SK-N-SH (cell line): ENCODE results near the gene KRTAP12-1.

ENCODE experiments used
- ELF1 ChIP-seq: IDR thresholded peaks from 2 replicates; pipeline ENCODE4 v1.4.0; 2012
- FOXM1 ChIP-seq: IDR thresholded peaks from 2 replicates; pipeline ENCODE4 v1.4.0; 2012; ENCODE audit warnings: low read depth, mild to moderate bottlenecking
- MXI1 ChIP-seq: IDR thresholded peaks from 2 replicates; pipeline ENCODE4 v1.6.1; 2012; ENCODE audit warnings: mild to moderate bottlenecking, low read depth, low read length, improper control_type of control experiment
- POLR2AphosphoS5 ChIP-seq: IDR thresholded peaks from 2 replicates; pipeline ENCODE4 v1.6.1; 2012; ENCODE audit warnings: low read depth, low read length
- RAD21 ChIP-seq: IDR thresholded peaks from 2 replicates; pipeline ENCODE4 v1.6.1; 2012; ENCODE audit warnings: mild to moderate bottlenecking, low read length
- RCOR1 ChIP-seq: fragments of 150-350 bp; IDR thresholded peaks from 2 replicates; pipeline ENCODE4 v1.6.1; 2017; ENCODE audit warnings: antibody characterized with exemption, low read length
- TAF1 ChIP-seq: IDR thresholded peaks from 2 replicates; pipeline ENCODE4 v1.6.1; 2012; ENCODE audit warnings: low read depth, mild to moderate bottlenecking, low read length, moderate library complexity, borderline replicate concordance
- TCF12 ChIP-seq: IDR thresholded peaks from 2 replicates; pipeline ENCODE4 v1.4.0; 2012
- USF1 ChIP-seq: IDR thresholded peaks from 2 replicates; pipeline ENCODE4 v1.4.0; 2012; ENCODE audit warnings: low read depth, borderline replicate concordance
- ZBTB33 ChIP-seq: IDR thresholded peaks from 2 replicates; pipeline ENCODE4 v1.4.0; 2012; ENCODE audit warnings: low read depth, borderline replicate concordance
- TF ChIP-seq, protein P1 (sequence below): fragments of 200-600 bp; sonication (generic); IDR thresholded peaks from 2 replicates; pipeline ENCODE4 v1.6.1; 2017; ENCODE audit warnings: antibody characterized with exemption, mild to moderate bottlenecking, moderate library complexity
- TF ChIP-seq, protein P2 (sequence below): IDR thresholded peaks from 2 replicates; pipeline ENCODE4 v1.4.0; 2012; ENCODE audit warnings: low read depth
- TF ChIP-seq, protein P3 (sequence below): fragments of 150-350 bp; IDR thresholded peaks from 2 replicates; pipeline ENCODE4 v1.6.1; 2016; ENCODE audit warnings: mild to moderate bottlenecking, low read depth, low read length
- TF ChIP-seq, protein P4 (sequence below): IDR thresholded peaks from 2 replicates; pipeline ENCODE4 v1.6.1; 2012; ENCODE audit warnings: mild to moderate bottlenecking, low read depth, low read length, moderate library complexity

DNA sequence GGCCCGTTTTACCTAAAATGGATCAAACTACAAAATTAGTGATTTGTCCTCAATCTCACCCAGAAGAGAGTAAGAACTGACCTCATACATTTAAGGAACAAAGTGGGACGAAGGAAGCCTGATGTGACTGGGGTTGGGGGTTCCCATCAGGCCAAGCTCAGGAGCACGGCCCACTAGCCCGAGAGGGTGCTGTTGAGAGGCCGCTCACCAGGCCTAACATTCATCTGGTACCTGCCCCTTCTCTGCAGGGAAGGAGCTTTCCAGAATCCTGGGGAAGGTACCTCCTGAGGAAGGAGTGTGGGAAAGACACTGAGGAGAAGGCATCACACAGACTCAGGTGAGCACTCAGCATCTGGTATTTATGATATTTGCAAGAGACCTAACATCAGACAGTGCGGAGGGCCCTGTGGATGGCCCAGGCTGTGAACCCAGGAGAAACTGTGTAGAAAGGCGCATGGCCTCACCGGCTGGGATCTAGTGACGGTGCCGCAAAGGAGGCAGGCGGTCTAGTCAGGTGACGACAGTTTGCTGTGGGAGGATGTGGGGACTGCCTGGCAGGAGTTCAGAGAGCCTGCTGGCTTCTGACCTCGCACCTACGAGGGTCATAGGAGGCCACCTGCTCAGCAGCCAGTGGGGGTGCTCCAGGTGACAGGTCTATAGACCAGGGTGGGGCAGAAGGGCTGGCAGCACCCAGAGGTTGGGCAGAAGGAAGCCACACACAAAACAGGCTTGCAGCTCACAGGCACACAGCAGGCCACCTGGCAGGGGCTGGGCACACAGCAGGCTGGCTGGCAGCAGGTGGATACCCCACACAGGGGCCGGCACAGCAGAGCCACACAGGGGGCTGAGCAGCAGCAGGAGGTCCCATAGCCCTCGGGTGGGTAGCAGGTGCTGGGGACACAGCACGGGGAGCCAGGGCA lies 28.0 kb downstream of the KRTAP12-1 start:
- no peak for TF ChIP-seq TAF1
- TF ChIP-seq, protein P1, sequence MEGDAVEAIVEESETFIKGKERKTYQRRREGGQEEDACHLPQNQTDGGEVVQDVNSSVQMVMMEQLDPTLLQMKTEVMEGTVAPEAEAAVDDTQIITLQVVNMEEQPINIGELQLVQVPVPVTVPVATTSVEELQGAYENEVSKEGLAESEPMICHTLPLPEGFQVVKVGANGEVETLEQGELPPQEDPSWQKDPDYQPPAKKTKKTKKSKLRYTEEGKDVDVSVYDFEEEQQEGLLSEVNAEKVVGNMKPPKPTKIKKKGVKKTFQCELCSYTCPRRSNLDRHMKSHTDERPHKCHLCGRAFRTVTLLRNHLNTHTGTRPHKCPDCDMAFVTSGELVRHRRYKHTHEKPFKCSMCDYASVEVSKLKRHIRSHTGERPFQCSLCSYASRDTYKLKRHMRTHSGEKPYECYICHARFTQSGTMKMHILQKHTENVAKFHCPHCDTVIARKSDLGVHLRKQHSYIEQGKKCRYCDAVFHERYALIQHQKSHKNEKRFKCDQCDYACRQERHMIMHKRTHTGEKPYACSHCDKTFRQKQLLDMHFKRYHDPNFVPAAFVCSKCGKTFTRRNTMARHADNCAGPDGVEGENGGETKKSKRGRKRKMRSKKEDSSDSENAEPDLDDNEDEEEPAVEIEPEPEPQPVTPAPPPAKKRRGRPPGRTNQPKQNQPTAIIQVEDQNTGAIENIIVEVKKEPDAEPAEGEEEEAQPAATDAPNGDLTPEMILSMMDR, result no peak
- TF ChIP-seq, protein P2, sequence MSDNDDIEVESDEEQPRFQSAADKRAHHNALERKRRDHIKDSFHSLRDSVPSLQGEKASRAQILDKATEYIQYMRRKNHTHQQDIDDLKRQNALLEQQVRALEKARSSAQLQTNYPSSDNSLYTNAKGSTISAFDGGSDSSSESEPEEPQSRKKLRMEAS, result no peak
- TF ChIP-seq, protein P3, sequence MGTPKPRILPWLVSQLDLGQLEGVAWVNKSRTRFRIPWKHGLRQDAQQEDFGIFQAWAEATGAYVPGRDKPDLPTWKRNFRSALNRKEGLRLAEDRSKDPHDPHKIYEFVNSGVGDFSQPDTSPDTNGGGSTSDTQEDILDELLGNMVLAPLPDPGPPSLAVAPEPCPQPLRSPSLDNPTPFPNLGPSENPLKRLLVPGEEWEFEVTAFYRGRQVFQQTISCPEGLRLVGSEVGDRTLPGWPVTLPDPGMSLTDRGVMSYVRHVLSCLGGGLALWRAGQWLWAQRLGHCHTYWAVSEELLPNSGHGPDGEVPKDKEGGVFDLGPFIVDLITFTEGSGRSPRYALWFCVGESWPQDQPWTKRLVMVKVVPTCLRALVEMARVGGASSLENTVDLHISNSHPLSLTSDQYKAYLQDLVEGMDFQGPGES, result no peak
- TF ChIP-seq RCOR1, result no peak
- TF ChIP-seq ZBTB33, result no peak
- no peak for TF ChIP-seq FOXM1
- TF ChIP-seq POLR2AphosphoS5, result no peak
- TF ChIP-seq ELF1, result no peak
- TF ChIP-seq USF1, result no peak
- TF ChIP-seq, protein P4, sequence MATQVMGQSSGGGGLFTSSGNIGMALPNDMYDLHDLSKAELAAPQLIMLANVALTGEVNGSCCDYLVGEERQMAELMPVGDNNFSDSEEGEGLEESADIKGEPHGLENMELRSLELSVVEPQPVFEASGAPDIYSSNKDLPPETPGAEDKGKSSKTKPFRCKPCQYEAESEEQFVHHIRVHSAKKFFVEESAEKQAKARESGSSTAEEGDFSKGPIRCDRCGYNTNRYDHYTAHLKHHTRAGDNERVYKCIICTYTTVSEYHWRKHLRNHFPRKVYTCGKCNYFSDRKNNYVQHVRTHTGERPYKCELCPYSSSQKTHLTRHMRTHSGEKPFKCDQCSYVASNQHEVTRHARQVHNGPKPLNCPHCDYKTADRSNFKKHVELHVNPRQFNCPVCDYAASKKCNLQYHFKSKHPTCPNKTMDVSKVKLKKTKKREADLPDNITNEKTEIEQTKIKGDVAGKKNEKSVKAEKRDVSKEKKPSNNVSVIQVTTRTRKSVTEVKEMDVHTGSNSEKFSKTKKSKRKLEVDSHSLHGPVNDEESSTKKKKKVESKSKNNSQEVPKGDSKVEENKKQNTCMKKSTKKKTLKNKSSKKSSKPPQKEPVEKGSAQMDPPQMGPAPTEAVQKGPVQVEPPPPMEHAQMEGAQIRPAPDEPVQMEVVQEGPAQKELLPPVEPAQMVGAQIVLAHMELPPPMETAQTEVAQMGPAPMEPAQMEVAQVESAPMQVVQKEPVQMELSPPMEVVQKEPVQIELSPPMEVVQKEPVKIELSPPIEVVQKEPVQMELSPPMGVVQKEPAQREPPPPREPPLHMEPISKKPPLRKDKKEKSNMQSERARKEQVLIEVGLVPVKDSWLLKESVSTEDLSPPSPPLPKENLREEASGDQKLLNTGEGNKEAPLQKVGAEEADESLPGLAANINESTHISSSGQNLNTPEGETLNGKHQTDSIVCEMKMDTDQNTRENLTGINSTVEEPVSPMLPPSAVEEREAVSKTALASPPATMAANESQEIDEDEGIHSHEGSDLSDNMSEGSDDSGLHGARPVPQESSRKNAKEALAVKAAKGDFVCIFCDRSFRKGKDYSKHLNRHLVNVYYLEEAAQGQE, result no peak
- TF ChIP-seq MXI1, result no peak
- TF ChIP-seq RAD21, result no peak
- no peak for TF ChIP-seq TCF12
